GOT3 (cell line): Measurements from ENCODE around the gene VIM.
A peak's percentile ranks its signal among the peaks of the same experiment; 100 is the strongest.
"Not testable (repeated sequence)": the region's sequence is repeated elsewhere in the genome, so short reads cannot be mapped to it uniquely, and the experiment has no call there.

ENCODE experiments used
- DNase-seq: peaks from one replicate; lab custom pipeline; 2025; ENCODE audit warnings: mixed read lengths; lab: John Stamatoyannopoulos, UW

The VIM gene

DNA sequence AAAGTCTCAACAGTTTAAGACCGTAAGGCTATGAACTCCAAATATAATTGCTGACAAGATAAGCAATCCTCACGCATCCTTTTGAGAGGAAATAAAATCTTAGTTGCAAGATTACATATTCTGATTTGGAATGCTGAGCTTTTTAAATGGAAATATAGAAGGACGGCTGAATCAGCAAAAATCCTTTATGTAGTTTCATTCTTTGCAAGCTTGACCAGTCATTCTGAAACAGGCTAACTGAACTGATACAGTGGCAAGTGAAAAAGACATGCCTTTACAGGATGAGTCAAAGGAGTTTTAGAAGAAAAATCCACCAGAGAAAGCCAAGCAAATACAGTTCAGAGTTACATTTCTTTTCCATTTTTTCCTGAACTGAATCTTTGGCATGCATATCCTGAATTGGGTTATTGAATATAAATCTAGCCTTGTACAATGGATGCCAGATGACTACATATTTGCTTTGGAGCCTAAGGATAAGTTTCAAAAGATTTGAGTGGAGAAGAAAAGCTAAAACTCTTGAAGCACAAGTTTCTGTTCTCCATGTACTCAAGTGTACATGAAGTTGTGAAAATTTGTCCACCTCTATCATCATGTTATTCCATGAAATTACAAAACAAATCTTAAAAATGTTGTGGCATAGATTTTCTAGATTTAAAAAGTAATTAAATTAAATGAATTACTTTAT, 4.4 kb downstream of the VIM start:
- DNase-seq, result no peak

DNA sequence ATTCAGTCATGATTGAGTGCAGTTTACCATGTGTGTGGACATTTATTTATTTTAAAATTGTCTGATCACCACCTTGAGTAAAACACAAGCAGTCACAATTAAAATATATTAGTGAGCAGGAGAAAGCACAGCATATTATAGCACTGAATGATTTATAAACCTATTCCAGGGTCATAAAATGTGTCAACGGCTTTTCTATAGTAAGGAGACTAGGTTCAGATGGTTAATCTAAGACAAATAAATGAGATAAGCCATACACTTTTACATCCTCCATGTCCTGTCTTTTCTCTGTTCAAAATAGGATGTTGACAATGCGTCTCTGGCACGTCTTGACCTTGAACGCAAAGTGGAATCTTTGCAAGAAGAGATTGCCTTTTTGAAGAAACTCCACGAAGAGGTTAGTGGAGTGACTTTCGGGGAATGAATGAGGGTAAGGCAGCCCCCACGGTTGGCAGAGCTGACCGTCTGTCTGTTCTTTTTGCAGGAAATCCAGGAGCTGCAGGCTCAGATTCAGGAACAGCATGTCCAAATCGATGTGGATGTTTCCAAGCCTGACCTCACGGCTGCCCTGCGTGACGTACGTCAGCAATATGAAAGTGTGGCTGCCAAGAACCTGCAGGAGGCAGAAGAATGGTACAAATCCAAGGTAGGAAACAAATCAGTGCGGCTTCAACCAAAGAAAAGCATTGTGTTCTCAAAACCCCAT, 5.4 kb downstream of the VIM start:
- DNase-seq, result no peak

DNA sequence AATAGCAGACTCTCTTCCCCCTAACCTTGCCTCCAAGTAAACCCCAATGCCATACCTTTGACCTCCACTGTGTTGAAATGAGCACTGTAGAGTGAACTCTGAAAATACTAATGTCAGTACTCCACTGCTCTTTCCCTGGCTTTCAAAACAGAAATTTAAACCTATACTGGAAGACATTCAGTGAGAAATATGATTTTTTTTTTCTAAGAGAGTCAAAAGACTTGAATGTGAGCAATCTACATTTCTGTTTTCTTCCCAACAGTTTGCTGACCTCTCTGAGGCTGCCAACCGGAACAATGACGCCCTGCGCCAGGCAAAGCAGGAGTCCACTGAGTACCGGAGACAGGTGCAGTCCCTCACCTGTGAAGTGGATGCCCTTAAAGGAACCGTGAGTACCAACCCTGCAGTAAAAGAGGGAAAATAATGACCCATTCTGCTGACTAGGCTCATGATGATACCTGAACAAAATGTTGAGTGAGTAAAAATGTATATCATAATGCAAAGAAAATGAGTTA, 6.4 kb downstream of the VIM start:
- DNase-seq, result no peak

DNA sequence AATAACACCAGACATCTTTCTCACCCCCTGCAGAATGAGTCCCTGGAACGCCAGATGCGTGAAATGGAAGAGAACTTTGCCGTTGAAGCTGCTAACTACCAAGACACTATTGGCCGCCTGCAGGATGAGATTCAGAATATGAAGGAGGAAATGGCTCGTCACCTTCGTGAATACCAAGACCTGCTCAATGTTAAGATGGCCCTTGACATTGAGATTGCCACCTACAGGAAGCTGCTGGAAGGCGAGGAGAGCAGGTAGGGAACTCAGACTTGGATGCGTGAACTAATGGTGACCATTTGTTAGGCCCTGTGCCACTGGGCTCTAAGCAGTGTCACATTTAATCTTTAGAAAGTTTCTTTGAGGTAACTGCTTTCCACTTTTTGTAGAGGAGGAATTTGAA, 7.1 kb downstream of the VIM start:
- no peak for DNase-seq

DNA sequence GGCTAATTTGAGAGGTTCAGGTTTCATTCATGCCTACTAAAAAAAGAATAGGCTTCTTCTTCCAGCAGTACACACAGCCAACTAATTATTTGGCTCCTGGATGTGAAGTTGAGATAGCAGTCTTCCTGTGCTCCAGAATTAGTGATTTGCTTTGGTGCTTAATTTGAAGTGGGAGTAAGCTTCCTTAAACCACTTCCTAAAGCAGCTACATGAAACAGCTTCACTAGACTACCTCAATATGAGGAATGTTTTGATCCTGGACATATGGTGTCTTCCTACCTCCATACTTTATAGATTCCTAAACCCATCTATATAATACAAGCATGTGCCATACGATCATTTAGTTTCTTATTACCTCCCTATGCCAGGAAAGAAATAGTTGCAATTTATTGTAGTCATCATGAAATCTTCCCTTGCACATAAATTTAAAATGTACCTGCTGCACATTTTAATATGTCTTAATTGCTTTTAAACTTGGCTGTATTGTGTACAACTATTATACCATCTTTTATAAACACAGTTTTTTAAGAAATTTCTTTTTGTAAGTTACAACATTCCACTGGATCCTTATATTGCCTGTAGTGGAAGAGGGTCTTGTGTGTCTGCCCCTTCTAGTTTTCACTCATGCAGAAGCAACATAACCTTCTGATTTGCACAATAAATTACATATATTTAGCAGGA, 8.6 kb downstream of the VIM start:
- no peak for DNase-seq

DNA sequence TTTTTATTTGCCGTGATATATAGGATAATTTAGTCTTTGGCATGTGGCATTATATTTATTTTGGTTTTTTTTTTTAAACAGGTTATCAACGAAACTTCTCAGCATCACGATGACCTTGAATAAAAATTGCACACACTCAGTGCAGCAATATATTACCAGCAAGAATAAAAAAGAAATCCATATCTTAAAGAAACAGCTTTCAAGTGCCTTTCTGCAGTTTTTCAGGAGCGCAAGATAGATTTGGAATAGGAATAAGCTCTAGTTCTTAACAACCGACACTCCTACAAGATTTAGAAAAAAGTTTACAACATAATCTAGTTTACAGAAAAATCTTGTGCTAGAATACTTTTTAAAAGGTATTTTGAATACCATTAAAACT, 9.1 kb downstream of the VIM start:
- no peak for DNase-seq

DNA sequence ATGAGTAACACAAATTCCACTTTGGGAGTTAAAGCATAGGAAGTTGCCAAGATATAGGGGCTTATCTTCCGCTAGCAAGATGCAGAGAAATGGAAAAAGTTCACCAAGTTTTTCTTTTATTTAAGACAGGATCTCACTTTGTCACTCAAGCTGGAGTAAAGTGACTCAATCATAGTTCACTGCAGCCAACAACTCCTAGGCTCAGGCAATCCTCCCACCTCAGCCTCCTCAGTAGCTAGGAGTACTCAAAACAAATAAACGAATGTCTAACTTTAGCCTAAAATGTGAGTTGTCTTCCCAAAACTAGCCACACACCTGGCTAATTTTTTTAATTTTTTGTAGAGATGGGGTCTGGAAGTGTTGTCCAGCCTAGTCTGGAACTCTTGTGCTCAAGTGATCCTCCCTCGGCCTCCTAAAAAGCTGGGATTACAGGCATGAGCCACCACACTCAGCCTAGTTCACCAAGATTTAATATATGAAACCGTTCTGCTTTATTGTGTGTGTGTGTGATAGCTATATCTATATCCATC, 9.9 kb downstream of the VIM start:
- DNase-seq, result no peak

DNA sequence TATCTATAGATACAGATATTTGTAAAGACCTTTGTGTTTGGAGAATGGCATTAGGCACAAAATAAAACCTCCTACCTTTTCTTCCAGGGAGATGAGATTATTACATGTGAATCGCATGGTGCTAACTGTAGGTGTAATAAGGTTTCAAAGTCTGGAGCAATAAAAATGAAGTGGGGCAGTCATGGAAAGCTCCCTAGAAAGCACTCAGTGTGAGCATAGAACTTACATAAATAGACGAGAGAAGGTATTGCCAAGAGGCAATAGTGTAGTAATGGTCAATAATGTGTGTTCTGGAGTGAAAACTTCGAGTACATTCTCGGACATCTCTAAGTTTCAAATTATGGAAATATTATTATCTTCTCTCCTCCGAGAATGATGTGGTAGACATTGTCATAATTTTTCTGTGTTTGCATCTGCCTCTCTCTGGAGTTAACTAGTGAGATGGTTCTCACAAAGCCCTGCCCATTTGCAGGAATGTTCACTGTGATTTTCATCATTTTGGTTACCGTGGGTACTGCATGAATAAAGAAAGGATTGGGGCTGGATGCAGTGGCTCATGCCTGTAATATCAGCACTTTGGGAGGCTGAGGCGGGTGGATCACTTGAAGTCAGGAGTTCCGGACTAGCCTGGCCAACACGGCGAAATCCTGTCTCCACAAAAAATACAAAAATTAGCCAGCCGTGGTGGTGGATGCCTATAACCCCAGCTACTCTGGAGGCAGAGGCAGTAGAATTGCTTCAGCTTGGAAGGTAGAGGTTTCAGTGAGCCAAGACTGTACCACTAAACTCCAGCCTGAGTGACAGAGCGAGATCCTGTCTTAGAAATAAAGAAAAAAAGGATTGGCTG, 10.6 kb downstream of the VIM start:
- peak; percentile 38 for DNase-seq

DNA sequence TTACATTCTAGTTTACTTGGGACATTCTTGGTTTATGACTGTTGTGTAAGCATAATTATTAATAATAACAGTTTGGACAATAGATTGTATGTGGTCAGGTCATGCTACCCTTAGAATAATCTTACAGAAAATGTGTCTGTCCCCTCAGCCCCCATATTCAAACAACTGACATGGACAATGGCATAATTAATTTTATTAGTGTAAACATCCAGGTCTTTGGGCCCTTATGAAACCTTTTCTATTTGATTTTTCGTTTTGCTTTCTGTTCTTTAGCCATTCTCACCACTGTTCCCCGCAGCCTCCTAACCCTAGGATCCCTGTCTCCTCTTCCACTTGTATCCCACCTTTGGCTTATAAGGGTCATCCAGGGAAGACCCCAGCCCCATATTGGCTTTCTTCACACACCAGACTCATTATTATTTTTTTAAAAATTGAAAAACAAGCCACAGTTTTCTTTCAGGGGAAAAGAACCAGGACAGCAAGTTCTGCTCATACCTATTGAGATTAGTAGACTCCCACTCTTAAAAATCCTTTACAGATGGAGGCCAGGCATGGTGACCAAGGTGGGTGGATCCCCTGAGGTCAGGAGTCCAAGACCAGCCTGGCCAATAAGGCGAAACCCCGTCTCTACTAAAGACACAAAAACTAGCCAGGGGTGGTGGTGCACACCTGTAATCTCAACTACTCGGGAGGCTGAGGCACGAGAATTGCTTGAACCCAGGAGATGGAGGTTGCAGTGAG, 11.5 kb downstream of the VIM start:
- DNase-seq, result no peak

DNA sequence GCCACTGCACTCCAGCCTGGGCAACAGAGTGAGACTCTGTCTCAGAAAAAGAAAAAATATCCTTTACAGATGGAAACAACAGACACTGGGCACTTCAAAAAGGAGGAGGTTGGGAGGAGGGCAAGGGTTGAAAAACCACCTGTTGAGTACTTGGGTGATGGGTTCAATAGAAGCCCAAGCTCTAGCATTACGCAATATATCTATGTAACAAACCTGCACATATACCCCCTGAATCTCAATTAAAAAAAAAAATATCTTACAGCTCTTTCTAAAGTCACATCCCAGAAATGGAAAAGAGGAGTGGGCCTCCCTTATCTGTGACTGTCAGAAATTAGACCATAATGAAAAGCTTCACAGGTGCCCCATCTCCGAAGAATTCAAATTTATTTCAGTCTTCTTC, 12.1 kb downstream of the VIM start:
- no peak for DNase-seq

DNA sequence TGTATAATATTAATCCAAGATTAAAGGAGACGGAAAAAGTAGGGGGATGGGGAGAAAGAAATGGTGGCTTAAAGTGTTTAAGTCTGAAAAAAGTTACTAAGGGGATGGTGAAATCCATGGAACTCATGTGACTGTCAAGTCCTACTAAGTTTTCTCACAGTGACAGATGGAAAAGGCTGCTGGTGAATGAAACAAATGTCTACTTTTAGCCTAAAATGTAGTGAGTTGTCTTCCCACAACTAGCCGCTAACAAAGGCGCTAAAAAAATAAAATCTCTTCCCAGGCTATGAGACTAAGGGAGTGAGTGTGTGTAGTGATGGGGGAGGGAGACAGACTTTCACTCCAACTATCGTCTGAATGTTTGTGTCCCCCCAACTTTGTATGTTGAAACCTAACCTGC, 12.6 kb downstream of the VIM start:
- no peak for DNase-seq

DNA sequence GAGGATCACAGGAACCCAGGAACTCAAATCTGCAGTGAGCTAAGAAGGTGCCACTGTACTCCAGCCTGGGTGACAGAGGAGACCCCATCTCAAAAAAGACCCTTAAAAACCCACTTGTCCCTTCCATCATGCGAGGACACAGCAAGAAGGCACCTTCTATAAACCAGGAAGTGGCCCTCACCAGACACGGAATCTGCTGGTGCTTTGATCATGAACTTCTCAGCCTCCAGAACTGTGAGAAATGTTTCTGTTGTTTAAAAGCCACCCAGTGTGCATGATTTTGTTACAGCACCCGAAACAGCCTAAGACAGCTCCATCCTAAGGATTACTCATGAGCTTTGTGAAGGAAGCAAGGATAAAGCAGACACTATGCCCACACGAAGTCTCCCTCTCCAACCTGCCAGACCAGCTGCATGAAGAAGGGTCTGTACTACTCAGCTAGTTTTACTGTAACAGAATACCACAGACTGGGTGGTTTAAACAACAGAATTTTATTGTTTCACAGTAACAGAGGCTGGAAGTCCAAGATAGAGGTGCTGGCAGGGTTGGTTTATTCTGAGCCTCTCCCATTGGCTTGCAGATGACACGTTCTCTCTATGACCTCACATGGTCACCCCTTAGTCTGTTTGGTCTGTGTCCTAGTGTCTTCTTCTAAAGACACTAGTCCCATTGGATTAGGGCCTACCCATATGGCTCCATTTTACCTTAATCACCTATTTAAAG, 13.7 kb downstream of the VIM start:
- DNase-seq, result no peak

DNA sequence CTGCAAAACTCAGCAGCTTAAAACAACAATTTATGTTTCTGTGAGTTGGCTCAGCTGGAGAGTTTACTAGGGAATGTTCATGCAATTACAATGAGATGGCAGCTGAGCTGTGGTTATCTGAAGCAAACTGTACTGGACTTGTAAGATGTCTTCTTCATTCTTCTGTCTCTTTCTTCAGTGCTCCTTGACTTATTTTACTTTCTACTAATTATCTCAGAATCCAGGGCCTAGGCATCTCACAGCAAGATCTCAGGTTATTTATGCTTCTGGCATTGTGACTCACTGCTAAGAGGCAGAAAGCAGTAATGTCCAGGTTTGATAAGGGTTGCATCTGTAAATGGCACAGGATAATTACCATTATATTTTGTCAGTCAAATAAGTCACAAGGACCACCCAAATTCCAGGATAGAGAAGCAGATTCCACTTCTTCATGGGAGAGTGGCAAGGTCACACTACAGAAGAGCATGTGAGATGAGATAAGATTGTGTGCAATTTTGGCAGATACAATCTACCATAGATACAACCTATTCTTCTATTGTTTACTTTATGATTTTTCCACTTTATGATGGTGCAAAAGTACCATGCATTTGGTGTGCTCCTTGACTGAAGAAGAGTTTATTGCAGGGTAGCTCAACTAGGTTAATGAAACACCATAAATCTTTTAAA, 16.8 kb downstream of the VIM start:
- DNase-seq, result no peak

DNA sequence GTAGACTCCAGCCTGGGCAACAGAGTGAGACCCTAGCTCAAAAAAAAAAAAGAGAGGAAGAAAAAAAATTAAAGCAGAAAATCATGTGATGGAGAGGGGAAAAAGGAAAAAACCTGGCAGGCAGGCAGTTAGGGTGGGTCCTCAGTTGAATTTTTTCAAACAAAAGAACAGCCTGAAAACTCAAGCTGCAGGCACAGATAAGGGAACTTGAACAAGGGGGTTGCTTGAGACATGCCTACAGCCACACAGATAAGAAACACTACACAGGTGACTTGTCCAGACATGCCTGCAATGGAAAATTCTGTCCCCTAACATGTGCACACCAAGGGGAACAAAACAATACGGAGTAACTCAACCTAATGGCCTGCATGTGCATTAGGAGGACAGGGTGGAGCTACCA, 19.2 kb downstream of the VIM start:
- no peak for DNase-seq

DNA sequence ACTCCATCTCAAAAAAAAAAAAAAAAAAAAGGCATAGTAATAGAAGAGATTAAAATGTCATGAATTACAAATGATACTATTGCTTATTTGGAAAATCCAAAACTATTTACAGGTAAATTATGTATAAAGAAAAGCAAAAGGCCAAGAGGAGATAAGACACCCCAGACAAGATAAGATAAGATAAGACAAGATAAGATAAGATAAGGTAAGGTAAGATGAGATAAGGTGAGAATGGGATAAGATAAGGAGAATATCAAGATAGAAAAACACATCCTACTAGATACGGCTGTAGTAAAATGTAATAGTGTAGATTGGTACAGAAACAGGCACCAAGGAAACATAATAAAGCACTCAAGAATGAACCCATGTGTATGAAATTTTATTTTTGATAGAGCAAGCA, 20.9 kb downstream of the VIM start:
- no peak for DNase-seq

DNA sequence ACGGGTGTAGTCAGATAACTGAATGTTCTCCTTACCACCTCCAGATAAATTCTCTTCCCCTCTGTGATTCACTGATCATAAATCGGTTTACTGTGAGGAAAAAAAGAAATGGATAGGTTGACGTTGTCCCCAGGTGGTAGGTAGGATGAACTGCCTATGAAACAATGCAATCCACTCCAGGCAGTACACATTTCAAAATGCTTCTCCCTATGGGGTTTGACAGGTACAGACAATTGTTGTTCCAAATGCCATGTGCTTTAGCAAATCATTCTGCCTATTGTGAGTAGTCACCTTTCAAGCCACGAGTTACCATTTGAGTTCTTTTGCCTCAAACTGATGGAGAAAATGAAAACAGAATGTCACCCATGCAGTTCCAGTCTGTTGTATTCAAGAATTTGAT, 21.8 kb downstream of the VIM start:
- DNase-seq, result no peak

DNA sequence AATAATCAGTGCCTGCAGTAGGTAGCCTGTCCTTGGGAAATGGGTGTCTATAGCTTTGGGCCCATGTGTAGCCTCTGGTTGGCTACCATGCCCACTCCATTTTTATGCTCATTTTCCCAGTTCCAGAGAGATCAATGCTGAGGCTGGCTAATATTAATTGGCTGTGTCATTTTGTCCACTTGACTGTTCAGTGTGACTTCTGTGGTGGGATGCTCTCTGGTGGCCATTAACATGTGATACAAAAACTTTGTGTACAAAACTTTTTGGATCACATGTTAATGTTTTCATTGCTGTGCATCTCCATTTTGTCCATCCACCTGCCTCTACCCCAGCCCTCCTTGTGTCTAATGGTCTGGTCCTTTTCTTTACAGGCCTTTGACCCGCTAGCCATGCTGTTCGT, 22.7 kb downstream of the VIM start:
- no peak for DNase-seq

DNA sequence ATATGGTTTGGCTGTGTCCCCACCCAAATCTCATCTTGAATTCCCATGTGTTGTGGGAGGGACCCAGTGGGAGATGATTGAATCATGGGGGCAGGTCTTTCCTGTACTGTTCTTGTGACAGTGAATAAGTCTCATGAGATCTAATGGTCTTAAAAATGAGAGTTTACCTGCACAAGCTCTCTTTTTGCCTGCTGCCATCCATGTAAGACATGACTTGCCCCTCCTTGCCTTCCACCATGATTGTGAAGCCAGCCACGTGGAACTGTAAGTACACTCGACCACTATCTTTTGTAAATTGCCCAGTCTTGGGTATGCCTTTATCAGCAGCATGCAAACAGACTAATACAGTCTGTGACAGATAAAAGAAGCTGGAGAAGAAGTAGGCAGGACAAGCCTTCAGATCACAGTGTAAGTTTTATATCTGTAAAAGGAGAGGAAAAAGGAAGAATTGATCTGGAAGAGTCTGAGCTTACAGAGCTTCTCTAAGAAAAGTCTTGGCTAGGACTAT, 26.6 kb downstream of the VIM start:
- DNase-seq, result not testable (repeated sequence)

DNA sequence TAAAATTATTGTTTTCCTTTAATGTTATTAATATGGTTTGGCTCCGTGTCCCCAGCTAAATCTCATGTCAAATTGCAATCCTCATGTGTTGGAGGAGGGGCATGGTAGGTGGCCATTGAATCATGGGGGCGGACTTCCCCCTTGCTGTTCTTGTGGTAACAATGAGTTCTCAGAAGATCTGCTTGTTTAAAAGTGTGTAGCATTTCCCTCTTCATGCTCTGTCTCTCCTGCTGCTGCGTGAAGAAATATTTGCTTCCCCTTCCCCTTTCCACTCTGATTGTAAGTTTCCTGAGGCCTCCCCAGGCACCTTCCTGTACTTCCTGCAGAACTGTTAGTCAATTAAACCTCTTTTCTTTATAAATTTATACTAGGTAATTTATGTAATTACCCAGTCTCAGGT, 27.5 kb downstream of the VIM start:
- no peak for DNase-seq

DNA sequence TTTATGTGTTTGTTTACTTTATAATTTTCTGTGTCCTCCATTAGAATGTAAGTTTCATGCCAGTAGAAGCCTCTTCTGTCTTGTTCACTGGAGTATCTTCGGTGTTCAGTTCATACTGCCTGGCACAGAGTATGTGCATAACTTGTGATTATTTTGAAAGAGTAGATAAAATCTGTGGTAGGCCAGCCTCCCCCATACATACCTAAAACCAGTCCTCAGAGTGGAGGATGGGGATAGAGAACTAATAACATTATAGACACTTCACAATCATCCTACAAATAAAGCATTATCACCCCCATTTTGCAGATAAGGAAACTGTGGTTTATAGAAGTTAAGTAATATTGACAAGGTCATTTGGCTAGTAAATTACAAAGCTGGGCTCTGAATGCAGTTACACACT, 28.0 kb downstream of the VIM start:
- DNase-seq, result no peak
